HG03457 (cell line): ENCODE measurements around the gene ACTL10.
A peak's percentile ranks its signal among the peaks of the same experiment; 100 is the strongest.

Experiments used
- ATAC-seq: cut with Tn5 transposase; IDR thresholded peaks from one replicate; pipeline ENCODE4 v1.9.1; 2021; ENCODE audit warnings: moderate number of reproducible peaks; ENCODE audit not compliant: unreplicated experiment

ACTL10 gene

GRCh38 chr20:33676121-33676520 lies 9.4 kb downstream of the ACTL10 start:
- no peak for ATAC-seq

- ATAC-seq, result no peak
Measured at GRCh38 chr20:33676652-33677645, 10.2 kb downstream of the ACTL10 start.

- no peak for ATAC-seq
Measured at GRCh38 chr20:33677991-33678702, 11.4 kb downstream of the ACTL10 start.

- ATAC-seq, result peak; percentile 44
Measured at GRCh38 chr20:33679758-33680485, 13.2 kb downstream of the ACTL10 start.

GRCh38 chr20:33680686-33681085 lies 13.9 kb downstream of the ACTL10 start:
- ATAC-seq, result no peak

DNA sequence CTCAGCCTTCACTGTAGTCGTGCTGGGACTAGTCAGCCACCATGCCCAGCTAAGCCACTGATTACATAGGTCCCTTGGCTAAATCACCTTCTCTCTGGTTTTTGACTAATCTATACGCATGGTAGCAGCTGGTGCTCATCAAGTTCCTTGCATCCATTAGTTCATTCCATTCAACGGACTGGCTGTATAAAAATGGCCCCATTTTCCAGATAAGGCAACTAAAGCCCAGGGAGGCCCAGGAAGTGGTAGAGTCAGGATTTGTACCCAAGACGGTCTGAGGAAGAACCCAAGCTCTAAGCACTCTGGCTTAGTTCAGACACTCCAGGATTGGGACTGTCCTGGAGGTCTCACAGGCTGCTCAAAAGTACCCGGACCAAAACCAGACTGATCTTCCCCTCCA lies 14.5 kb downstream of the ACTL10 start:
- ATAC-seq, result no peak

- no peak for ATAC-seq
Measured at GRCh38 chr20:33681728-33682353, 15.1 kb downstream of the ACTL10 start.

- ATAC-seq, result no peak
Measured at GRCh38 chr20:33684533-33685327, 18.0 kb downstream of the ACTL10 start.

DNA sequence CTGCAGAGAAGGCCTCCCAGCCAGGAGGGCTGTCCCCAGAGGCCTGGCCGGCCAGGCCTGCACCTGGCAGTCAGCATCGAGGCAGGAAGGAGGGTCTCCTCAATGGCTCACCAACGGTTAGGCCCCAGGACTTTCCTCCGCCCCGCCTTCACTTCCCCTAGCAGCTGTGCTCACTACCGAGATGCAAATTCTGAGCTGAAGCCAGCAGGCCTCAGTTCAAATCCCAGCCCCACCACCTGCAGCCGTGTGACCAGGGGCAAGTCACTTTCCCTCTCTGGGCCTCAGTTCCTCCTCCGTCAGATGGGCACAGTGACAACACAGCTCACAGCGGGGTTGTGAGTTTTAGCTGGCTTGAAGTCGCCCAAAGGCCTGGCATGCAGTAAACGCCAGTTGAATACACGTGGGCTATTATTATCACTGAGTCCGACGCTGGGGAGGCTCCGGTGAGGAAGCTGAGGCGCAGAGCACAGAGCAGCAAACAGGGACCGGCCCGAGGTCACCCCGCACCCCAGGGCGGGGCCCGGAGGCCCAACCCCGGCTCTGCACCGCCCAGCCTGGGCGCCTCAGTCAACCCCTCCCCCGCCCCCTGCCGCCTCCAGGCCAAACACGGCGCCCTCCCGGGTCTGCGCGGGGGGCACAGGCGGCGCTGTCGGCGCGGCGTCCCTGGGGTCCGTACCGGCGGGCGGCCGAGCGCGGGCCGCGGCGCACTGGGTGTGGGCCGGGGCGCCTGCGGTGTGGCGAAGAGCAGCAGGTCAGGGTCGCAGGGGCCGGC lies 18.8 kb downstream of the ACTL10 start:
- peak; percentile 18 for ATAC-seq

GRCh38 chr20:33686100-33686983 lies 19.6 kb downstream of the ACTL10 start, which contains the start of gene E2F1:
TSS of gene E2F1 (minus strand) at chr20:33686385. CDS start at chr20:33686264, 121 bp downstream.
- ATAC-seq, result peak; percentile 71

DNA sequence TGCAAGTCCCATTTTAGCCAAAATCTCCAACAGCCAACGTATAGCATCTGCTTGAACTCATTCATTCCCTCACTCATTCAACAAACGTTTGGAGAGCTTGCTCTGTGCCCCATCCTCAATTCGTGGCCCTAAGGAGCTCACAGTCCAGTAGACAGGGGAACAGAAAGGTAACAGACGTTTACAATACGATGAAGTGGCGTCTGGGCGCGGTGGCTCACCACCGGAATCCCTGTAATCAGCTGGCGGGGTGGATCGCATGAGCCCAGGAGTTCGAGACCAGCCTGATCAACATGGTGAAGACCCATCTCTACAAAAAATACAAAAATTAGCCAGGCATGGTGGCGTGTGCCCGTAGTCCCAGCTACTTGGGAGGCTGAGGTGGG lies 20.2 kb downstream of the ACTL10 start:
- ATAC-seq, result no peak

GRCh38 chr20:33687370-33687915 lies 20.7 kb downstream of the ACTL10 start:
- ATAC-seq, result no peak

DNA sequence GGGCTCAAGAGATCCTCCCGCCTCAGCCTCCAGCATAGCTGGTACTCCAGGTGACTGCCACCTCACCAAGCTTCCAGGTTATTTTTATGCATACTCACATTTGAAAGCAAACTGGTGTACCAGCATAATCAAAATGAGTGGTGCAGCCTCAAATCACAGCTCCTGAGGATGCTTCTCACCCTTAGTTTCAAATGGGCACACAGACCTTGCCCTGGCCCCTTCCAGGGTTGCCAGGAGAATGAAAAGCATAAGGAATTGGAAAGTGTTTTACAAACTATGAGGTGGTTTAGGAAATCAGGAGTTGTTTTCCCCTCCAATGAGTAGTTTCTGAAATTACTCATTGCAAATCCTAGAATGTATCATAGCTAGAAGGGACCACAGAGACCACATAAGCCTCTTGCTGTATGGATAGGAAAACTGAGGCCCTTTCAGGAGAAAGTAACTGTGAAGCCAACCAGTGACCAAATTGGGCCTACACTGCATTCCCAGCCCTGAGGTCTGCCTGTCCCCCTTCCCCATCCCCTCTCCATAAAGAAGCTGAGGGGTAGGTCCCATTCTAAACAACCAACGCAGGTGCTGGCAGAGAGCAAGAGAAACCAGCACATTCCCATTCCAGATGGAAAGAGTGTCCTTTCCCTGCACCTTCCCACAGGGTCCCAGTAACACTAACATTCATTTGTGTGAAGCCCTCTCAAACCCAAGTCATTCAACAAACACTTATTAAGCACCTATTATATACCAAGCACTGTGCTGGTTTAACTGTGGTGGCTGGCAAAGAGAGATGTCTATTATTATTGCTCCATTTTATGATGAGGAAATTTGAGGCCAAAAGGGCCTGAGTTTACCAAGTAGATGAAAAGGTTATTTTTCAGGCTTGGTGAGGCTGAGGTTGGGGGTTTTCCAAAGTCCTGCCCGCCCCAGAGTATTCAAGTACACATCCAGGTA lies 21.5 kb downstream of the ACTL10 start:
- ATAC-seq, result no peak

GRCh38 chr20:33688938-33689424 lies 22.2 kb downstream of the ACTL10 start:
- ATAC-seq, result no peak

DNA sequence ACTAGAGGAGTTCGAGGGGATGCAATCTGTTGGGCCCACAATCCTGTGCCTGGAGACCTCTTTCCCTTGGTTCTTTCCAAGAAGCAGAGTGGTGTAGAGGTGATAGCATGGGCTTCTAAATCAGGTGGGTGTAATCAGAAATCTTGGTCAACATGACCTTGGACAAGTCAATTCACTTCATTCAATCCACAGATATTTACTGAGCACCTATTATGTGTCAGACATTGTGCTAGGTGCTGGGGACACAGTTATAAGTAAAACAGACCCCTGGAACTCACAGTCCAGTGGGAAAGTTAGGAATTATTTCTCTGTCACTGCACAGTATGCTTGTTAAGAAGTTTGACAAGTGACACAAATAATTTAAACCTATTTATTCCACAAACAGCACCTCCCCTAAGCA lies 22.8 kb downstream of the ACTL10 start:
- no peak for ATAC-seq

DNA sequence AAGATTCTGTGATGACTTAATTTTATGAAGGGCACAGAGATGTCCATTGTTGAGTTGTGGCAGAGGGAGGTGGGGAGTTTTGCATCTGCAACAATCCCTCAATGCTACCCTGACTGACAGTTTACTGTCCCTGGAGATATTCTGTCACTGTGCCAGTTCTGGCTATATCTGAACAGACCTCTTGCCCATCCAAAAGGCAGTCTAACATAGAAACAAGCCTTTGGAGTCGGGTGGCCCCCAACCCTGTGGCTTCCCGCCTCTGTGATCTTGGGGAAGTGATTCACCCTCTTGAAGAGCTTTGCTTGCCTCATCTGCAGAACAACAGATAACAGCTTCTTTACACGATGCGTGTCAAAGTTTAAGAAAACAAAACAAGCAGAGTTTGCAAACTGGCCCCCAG lies 23.2 kb downstream of the ACTL10 start:
- no peak for ATAC-seq

- no peak for ATAC-seq
Measured at GRCh38 chr20:33693289-33693688, 26.5 kb downstream of the ACTL10 start.
